ENCODE measurements around the gene FBLN2.
"Not testable (repeated sequence)": the region's sequence is repeated elsewhere in the genome, so short reads cannot be mapped to it uniquely, and the experiment has no call there.

FBLN2 gene

GRCh38 chr3:13549623-13550422, 898 bp downstream of the FBLN2 start:
- no peak for DNase-seq (ENCODE audit: low read depth)

DNA sequence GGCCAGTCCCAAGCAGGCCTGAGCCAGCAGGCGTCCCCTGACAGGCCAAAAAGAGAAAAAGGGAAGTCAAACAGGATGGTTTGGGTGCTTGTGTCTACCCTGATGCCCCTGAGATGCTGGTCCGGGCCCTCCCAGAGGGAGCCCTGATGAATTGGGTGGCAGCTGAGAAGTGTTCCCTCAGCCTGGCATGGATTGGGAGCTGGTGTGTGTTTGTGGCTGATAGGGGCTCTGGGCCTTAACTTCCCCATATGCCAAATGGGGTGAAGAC, 1.4 kb downstream of the FBLN2 start:
- DNase-seq (ENCODE audit: low read depth) = no peak

- DNase-seq (ENCODE audit: low read depth) = no peak
These were observed 2.0 kb downstream of the FBLN2 start for GRCh38 chr3:13550791-13551360.

- no peak for DNase-seq (ENCODE audit: low read depth)
These were observed 4.1 kb downstream of the FBLN2 start for GRCh38 chr3:13552857-13553652.

DNA sequence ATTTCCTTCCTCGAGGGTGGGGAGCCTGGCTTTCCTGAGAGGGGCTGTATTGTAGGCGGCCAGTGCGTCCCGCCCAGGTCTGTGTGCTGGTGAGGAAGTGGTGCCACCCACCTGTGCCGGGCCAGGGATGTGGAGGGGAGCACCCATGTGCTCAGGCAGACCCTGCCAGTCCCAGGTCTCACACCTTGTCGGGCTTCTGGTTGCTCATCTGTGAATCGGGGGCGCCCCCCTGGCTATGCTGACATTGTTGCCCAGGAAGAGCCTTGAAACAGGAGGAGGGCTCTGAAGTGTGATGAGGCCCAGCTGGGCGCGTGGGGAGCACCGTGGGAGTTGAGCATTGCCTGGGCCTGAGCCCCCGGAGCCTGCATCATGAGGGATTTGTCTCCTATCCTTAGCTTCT, 4.8 kb downstream of the FBLN2 start:
- no peak for DNase-seq (ENCODE audit: low read depth)

- DNase-seq (ENCODE audit: low read depth) = no peak
These were observed 6.8 kb downstream of the FBLN2 start for GRCh38 chr3:13555753-13556152.

- no peak for DNase-seq (ENCODE audit: low read depth)
These were observed 7.3 kb downstream of the FBLN2 start for GRCh38 chr3:13556207-13556606.

DNA sequence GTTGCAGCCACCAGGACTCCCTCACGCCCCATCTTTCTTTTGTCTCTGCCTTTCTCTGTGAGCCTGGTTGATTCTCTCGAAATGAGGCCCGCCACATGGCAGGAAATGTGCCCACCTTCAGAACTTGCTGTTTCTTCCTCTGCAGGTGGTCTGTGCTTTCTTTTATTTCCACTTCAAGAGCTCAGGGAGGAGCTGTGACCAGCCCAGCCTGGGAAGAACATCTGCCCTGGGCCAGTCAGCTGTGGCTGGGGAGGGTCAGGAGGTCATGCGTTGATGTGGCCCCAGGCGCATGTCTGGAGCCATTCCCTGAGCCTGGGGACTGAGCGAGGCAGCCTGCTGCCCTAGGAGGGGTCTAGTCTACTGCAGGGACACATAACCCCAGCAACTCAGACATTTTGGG, 8.0 kb downstream of the FBLN2 start:
- no peak for DNase-seq (ENCODE audit: low read depth)

DNA sequence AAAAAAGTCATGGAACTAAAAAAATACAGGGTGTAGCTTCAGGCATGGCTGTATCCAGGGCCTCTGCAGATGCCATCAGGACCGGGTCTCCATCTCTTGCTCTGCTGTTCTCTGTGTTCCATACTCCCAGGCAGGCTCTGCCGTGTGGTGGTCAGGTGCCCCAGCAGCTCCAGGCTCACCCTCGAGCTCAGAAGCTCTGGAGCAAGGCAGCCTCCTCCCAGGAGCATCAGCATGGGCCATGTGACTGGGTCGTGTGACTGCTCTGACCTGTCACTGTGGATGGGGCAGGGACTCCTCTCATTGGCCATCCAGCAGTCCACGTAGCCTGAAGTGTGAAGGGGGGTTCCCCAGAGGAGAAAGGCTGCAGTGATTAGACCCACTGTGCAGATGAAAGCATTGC, 8.5 kb downstream of the FBLN2 start:
- no peak for DNase-seq (ENCODE audit: low read depth)

DNA sequence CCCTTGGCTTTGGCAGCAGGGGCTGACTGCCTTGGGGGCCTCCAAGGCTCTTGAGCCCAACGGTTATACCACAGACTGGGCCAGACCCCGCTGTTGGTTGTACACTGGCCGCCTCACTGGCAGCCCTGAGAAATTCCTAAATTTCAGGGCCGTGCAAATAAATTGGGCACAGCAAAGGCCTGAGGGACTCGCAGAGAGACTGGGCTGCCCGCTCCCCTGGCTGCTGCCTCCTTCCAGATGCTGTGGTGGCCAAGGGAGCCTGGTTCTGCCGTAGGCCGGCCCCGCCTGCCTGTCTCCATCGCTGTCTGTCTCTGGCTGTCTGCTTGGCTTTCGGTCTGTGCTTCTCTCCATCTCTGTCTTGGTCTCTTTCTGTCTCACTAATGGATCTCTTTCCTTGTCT, 9.0 kb downstream of the FBLN2 start:
- DNase-seq (ENCODE audit: low read depth) = no peak

DNA sequence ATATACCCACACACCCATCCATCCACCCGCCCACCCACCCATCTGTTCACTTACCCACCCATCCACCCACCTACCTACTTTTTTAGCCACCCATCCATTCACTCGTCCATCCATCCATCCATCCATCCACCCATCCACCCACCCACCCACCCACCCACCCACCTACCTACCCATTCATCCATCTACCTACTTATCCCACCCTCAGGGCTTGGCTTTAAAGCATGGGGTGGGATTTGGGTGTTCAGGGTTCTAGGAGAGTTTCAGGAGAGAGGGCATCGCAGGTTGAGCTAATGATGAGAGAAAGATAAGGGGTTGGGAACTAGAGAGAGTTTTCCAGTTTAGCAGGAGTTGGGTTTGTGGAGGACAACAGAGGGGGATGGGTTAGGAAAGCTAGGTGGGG, 9.7 kb downstream of the FBLN2 start:
- no peak for DNase-seq (ENCODE audit: low read depth)

DNA sequence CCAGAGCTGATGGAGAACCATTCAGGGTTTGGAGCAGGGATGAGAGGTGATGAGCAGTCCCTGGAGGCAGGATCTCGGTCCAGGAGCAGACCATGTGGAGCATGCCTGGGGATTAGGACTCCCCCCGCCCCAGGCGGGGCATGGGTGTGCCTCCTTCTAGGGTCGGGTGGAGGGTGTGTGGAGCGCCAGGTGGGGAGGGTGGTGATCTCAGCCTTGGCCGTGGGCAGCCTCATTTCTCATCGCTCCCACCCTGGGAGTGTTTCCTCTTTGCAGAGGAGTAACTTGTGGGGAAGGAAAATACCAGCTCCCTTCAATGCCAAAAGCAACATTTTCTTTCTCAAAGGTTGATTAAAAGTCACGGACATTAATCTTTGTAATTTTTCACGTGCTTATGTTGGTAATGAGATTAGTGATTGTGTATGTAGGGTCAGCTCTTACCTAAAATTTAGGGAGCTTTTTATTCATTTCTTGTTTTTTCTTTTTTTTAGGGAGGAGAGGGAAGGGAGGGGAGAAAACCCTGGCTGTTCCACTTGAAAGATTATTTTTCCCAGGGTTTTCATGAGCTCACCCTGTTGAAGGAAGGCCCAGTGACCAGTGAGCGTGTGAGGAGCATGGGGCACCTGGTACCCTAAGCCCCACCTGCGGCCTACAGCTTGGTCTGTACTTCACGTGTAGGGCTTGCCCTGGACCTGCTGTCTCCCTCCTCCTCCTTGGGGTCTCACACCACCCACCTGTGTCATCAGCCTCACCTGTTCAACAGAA, 11.0 kb downstream of the FBLN2 start:
- DNase-seq (ENCODE audit: low read depth) = no peak

GRCh38 chr3:13561376-13561775, 12.5 kb downstream of the FBLN2 start:
- no peak for DNase-seq (ENCODE audit: low read depth)

DNA sequence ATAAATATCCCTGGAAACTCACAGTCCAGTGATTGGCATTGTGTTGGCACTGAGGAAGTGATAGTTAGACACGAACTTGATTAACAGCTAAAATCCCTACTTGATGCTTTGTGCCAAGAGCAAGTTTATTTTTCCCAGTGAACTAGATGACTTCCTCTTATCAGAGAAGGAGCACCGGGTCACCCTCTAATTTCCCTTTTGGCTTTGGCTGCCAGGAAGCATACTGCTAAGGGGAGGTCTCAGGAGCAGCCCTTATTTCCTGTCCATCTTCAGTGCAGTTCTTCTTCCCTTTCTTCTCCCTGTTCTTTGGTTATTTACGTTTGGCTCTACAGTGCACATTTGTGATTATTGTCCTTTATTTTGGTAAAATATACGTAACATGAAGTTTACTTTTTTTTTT, 13.0 kb downstream of the FBLN2 start:
- no peak for DNase-seq (ENCODE audit: low read depth)

- not testable (repeated sequence) for DNase-seq (ENCODE audit: low read depth)
These were observed 13.5 kb downstream of the FBLN2 start for GRCh38 chr3:13562421-13562820.

GRCh38 chr3:13563321-13563720, 14.4 kb downstream of the FBLN2 start:
- DNase-seq (ENCODE audit: low read depth) = no peak

DNA sequence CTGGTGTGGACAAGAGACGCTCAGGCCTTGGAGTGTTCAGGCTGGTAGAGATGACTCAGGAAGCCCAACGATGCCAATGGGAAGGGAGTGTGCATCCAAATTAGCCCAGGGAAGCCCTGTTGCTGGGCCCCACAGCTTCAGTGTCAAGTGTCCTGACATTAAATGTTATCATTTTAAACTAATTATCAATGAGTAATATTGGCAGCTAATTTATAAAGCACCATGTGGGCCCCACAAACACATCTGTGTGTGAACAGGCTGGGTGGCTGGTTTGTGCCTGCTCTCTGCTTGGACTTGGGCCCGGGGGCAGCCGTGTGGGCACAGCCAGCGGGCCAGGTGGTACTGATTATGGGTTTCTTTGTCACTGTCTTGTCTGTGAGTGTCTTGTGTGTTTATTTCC, 15.0 kb downstream of the FBLN2 start:
- DNase-seq (ENCODE audit: low read depth) = no peak

DNA sequence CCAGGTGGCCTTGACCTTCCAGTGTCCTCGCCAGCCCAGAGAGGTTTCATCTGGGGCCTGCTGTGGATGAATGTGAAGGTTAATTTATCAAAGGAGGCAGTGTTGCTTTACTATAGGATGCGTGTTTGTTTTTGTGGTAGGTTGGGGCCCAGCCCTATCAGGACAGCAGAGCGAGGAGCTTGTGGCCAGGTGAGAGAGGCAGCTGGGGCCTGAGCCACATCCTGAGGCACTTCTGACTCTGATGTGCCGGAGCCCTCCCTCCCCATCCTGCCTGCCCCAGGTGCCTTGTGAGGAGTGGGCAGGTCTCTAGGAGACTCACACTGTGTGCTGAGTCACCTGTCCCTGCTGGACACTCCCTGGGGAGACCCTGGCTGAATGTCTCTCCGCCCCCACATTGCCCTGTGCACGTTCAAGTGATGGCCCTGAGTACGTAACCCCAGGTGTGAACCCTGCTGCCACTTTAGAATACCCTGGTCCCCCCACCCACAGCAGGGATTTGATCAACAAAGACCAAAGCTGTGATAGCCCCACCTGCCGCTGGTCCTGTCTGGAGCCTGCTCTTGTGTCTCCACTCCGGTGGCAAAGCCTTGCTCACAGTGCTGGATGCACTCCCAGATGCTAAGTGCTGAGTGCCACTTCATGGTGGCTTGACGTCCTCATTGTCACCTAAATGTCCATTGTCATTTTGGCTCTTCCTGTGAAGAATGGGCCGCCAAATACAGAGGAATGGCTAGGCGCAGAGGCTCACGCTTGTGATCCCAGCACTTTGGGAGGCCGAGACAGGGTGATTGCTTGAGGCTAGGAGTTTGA, 16.0 kb downstream of the FBLN2 start:
- no peak for DNase-seq (ENCODE audit: low read depth)

- DNase-seq (ENCODE audit: low read depth) = no peak
These were observed 16.9 kb downstream of the FBLN2 start for GRCh38 chr3:13565581-13566452.

- no peak for DNase-seq (ENCODE audit: low read depth)
These were observed 17.5 kb downstream of the FBLN2 start for GRCh38 chr3:13566453-13566748.

GRCh38 chr3:13566769-13567310, 17.9 kb downstream of the FBLN2 start:
- DNase-seq (ENCODE audit: low read depth) = no peak

Data from GM04504 (cell line).